Prostate gland (tissue), 2 donors: ENCODE results near the gene CRYGC.
"Not testable (repeated sequence)": the region's sequence is repeated elsewhere in the genome, so short reads cannot be mapped to it uniquely, and the experiment has no call there.

Experiments used
- CTCF ChIP-seq, 4 experiments: fragments of 200-600 bp in 2 of 4; fragments of 450-650 bp in 2 of 4; sonication (generic) in 2 of 4; IDR thresholded peaks; 1 replicate in 3 of 4; 2 replicates in 1 of 4; pipeline ENCODE4 v1.5.1; 2016 to 2019; ENCODE audit warnings: antibody characterized with exemption in 4 of 4, mild to moderate bottlenecking in 2 of 4, moderate library complexity in 2 of 4
- POLR2A ChIP-seq: fragments of 450-650 bp; IDR thresholded peaks from one replicate; pipeline ENCODE4 v1.6.1; 2016; ENCODE audit warnings: antibody characterized with exemption, mild to moderate bottlenecking
- POLR2AphosphoS5 ChIP-seq: sonication (generic); formaldehyde crosslinking; IDR thresholded peaks from one replicate; pipeline ENCODE4 v1.6.1; 2017; ENCODE audit warnings: antibody characterized with exemption

DNA sequence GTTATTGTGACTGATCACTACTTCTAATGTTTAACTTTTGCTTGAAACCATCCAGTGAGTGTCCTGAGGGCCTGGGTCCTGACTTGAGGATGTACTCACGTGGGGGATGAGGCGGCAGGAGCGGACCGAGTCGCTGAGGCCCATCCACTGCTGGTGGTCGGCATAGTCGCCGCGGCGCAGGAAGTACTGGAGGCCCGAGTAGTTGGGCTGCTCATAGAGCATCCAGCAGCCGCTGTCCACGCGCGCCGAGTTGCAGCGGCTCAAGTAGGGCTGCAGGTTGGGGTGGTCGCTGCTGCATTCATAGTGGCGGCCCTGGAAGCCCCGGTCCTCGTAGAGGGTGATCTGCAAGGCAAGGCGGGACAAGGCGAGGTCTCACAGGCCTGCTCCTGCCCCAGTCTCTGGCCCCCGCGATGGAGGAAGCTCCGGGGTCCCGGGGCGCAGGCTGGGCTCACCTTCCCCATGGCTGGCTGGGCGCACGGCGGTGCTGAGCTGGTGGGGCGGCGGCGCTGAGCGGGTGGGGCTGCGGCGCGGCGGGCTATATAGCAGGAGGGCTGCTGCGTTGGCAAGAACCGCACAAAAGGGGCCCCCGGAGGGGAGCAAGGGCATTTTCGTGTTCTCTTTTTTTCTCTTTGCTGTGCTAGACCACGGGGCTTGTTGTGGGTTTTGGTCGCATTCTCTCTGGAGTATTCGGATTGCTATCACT lies 5.5 kb downstream of the CRYGC start, which contains the start of gene CRYGD:
- TF ChIP-seq CTCF (IDR thresholded peaks at IDR 0.05); POLR2A; POLR2AphosphoS5: not testable (repeated sequence)
